Neutrophil (primary cell): ENCODE measurements around the gene EFCAB6.

Experiments
- H3K27ac ChIP-seq: fragments of 200-600 bp; sonication (generic); 2 replicates; pipeline ENCODE4 v1.5.1; 2016; ENCODE audit warnings: mild to moderate bottlenecking, moderate library complexity
- H3K27me3 ChIP-seq: fragments of 200-600 bp; sonication (generic); 2 replicates; pipeline ENCODE4 v1.6.0; 2016; ENCODE audit warnings: mild to moderate bottlenecking
- H3K36me3 ChIP-seq: fragments of 200-600 bp; sonication (generic); 2 replicates; pipeline ENCODE4 v1.5.1; 2017
- H3K4me1 ChIP-seq, 2 experiments: fragments of 200-600 bp in 1 of 2; sonication (generic) in 1 of 2; 1 replicate in 1 of 2; 2 replicates in 1 of 2; pipeline versions ENCODE4 v1.5.1 to v1.6.1; 2013 to 2016; ENCODE audit warnings: low read depth in 1 of 2, low read length in 1 of 2, mild to moderate bottlenecking in 1 of 2, moderate library complexity in 1 of 2; ENCODE audit not compliant: control insufficient read depth in 1 of 2, insufficient read depth in 1 of 2
- H3K4me3 ChIP-seq, 2 experiments: fragments of 200-600 bp in 1 of 2; sonication (generic) in 1 of 2; 1 replicate in 1 of 2; 2 replicates in 1 of 2; pipeline ENCODE4 v1.5.1; 2013 to 2016; ENCODE audit warnings: low read depth in 1 of 2, low read length in 1 of 2, mild to moderate bottlenecking in 1 of 2, moderate library complexity in 1 of 2
- H3K9me3 ChIP-seq: fragments of 200-600 bp; sonication (generic); 2 replicates; pipeline ENCODE4 v1.5.1; 2016
- CTCF ChIP-seq: fragments of 200-600 bp; sonication (generic); IDR thresholded peaks from 2 replicates; pipeline ENCODE4 v1.5.1; 2016; ENCODE audit warnings: antibody characterized with exemption

Gene EFCAB6

GRCh38 chr22:43635101-43635500 is 177.0 kb downstream of the EFCAB6 start:
- Histone ChIP-seq H3K9me3 (no peaks in the 10 kb centered on the region), H3K27me3 (no peaks in the 10 kb centered on the region), H3K4me1 (no peaks in the 10 kb centered on the region), H3K36me3 (no peaks in the 10 kb centered on the region), H3K4me3 (no peak overlapping the region), H3K27ac (no peak overlapping the region)
- TF ChIP-seq CTCF: no peak

GRCh38 chr22:43634316-43634715 is 177.8 kb downstream of the EFCAB6 start:
- H3K36me3 ChIP-seq: no peaks in the 10 kb centered on the region
- H3K4me3 ChIP-seq: no peak overlapping the region
- H3K27ac ChIP-seq: no peak overlapping the region
- TF ChIP-seq CTCF: no peak
- no peaks in the 10 kb centered on the region for H3K4me1 ChIP-seq
- H3K27me3 ChIP-seq: no peaks in the 10 kb centered on the region
- H3K9me3 ChIP-seq: no peaks in the 10 kb centered on the region

GRCh38 chr22:43633631-43634285 is 178.3 kb downstream of the EFCAB6 start:
- H3K4me3 ChIP-seq: no peak overlapping the region
- no peak overlapping the region for H3K27ac ChIP-seq
- H3K27me3 ChIP-seq: no peaks in the 10 kb centered on the region
- H3K4me1 ChIP-seq: no peaks in the 10 kb centered on the region
- H3K36me3 ChIP-seq: no peaks in the 10 kb centered on the region
- no peak for TF ChIP-seq CTCF
- H3K9me3 ChIP-seq: no peaks in the 10 kb centered on the region

- Histone ChIP-seq H3K9me3 (no peaks in the 10 kb centered on the region), H3K4me1 (no peaks in the 10 kb centered on the region), H3K4me3 (no peak overlapping the region), H3K36me3 (no peaks in the 10 kb centered on the region), H3K27ac (no peak overlapping the region), H3K27me3 (no peaks in the 10 kb centered on the region)
- no peak for TF ChIP-seq CTCF
Measured at GRCh38 chr22:43631846-43632245, 180.3 kb downstream of the EFCAB6 start.

GRCh38 chr22:43631201-43631600 is 180.9 kb downstream of the EFCAB6 start:
- H3K27me3 ChIP-seq: no peaks in the 10 kb centered on the region
- H3K4me3 ChIP-seq: no peak overlapping the region
- no peaks in the 10 kb centered on the region for H3K36me3 ChIP-seq
- no peak for TF ChIP-seq CTCF
- no peaks in the 10 kb centered on the region for H3K9me3 ChIP-seq
- H3K27ac ChIP-seq: no peak overlapping the region
- no peaks in the 10 kb centered on the region for H3K4me1 ChIP-seq
